ENCODE measurements around the gene IBA57.

The IBA57 gene

GRCh38 chr1:228157729-228158126, 7.9 kb upstream of the IBA57 start:
- no peak for DNase-seq

GRCh38 chr1:228158151-228159007, 7.2 kb upstream of the IBA57 start:
- DNase-seq: no peak

- no peak for DNase-seq
Observed at GRCh38 chr1:228159008-228159665, 6.5 kb upstream of the IBA57 start.

GRCh38 chr1:228160201-228160761, 5.3 kb upstream of the IBA57 start:
- no peak for DNase-seq

GRCh38 chr1:228161362-228161761, 4.2 kb upstream of the IBA57 start:
- no peak for DNase-seq

- no peak for DNase-seq
Observed at GRCh38 chr1:228161866-228162265, 3.7 kb upstream of the IBA57 start.

- no peak for DNase-seq
Observed at GRCh38 chr1:228162286-228163006, 3.2 kb upstream of the IBA57 start.

GRCh38 chr1:228163007-228163753, 2.4 kb upstream of the IBA57 start:
- DNase-seq: no peak

- no peak for DNase-seq
Observed at GRCh38 chr1:228163776-228164519, 1.7 kb upstream of the IBA57 start.

- DNase-seq: no peak
Observed at GRCh38 chr1:228164561-228165371, 838 bp upstream of the IBA57 start.

GRCh38 chr1:228166170-228166936, 749 bp downstream of the IBA57 start:
- DNase-seq: peak; percentile 59

GRCh38 chr1:228168563-228169270, 3.1 kb downstream of the IBA57 start:
- no peak for DNase-seq

GRCh38 chr1:228169345-228169744, 3.7 kb downstream of the IBA57 start:
- DNase-seq: no peak

GRCh38 chr1:228170666-228171065, 5.1 kb downstream of the IBA57 start:
- no peak for DNase-seq

- DNase-seq: no peak
Observed at GRCh38 chr1:228171221-228171891, 5.8 kb downstream of the IBA57 start.

GRCh38 chr1:228172591-228173527, 7.3 kb downstream of the IBA57 start:
- DNase-seq: no peak
